ENCODE measurements around the gene TENM4. TPM values are rescaled to one million over a fixed set of nuclear protein-coding genes. Genes with fewer than 3 reads are reported as not detected.

The TENM4 gene
- total RNA-seq, result 10 to 100 TPM in 1 of 4 donors, 1 to 10 TPM in 3; 4.0 to 14.6 (median 4.5) TPM

- no peak for TF ChIP-seq CTCF (IDR thresholded peaks at IDR 0.05; ENCODE audit: low read depth)
Measured at GRCh38 chr11:79440571-79441460, at the start of gene TENM4. TENM4 (minus strand) TSS chr11:79441030; CDS start chr11:79069944, 371,086 bp downstream.

- no peak for TF ChIP-seq CTCF (IDR thresholded peaks at IDR 0.05; ENCODE audit: low read depth)
Measured at GRCh38 chr11:79488286-79488685, 47.5 kb upstream of the TENM4 start.

GRCh38 chr11:79487412-79487811, 46.6 kb upstream of the TENM4 start:
- no peak for TF ChIP-seq CTCF (IDR thresholded peaks at IDR 0.05; ENCODE audit: low read depth)

- TF ChIP-seq CTCF (IDR thresholded peaks at IDR 0.05; ENCODE audit: low read depth), result no peak
Measured at GRCh38 chr11:79486242-79486984, 45.6 kb upstream of the TENM4 start.

GRCh38 chr11:79485694-79486093, 44.9 kb upstream of the TENM4 start:
- no peak for TF ChIP-seq CTCF (IDR thresholded peaks at IDR 0.05; ENCODE audit: low read depth)

- TF ChIP-seq CTCF (IDR thresholded peaks at IDR 0.05; ENCODE audit: low read depth), result no peak
Measured at GRCh38 chr11:79484872-79485271, 44.0 kb upstream of the TENM4 start.

GRCh38 chr11:79482800-79483199, 42.0 kb upstream of the TENM4 start:
- TF ChIP-seq CTCF (IDR thresholded peaks at IDR 0.05; ENCODE audit: low read depth), result no peak

Measured in subcutaneous adipose tissue (tissue), 4 donors.